ENCODE measurements around the gene MED31. TPM values are rescaled to one million over a fixed set of nuclear protein-coding genes. Genes with fewer than 3 reads are reported as not detected.

MED31 gene
- total and polyA plus RNA-seq, 2 of the 13 experiments (the other 11 are each of a cell fraction or from before 2014, with no cell fraction given): 19.0 to 20.9 TPM

GRCh38 chr17:6603744-6604325 is 47.6 kb downstream of the MED31 start:
- DNase-seq (ENCODE audit: low spot score): no peak
- intact Hi-C loops (cut with micrococcal nuclease; ENCODE audit: unreplicated experiment) (no loop called here), in situ Hi-C loops (cut with HindIII; ENCODE audit: extremely low pct_ligation_motif_present, low pct_unique_long_range_greater_than_20kb) (no loop called here)
- peaks cover 19 to 78% of the 10 kb centered on the region in 2 experiments for H3K36me3 ChIP-seq (replicated peaks in 1 of 2; ENCODE audit: control insufficient read depth in 1 of 2, insufficient read depth in 2 of 2, low read length in 2 of 2)
- ATAC-seq: no peak
- 91% methylated on average over 3 of the region's 3 CpGs for WGBS (ENCODE audit: low lambda C conversion rate)
- H3K4me2 ChIP-seq (ENCODE audit: low read depth, low read length): no peak overlapping the region
- no peaks in the 10 kb centered on the region for H3K9me3 ChIP-seq (ENCODE audit: low read length)
- H3K79me2 ChIP-seq (ENCODE audit: insufficient read depth, low read length): no peaks in the 10 kb centered on the region
- no peaks in the 10 kb centered on the region for H4K20me1 ChIP-seq (ENCODE audit: insufficient read depth, low read length)
- H3K4me1 ChIP-seq (ENCODE audit: insufficient read depth, low read length): no peaks in the 10 kb centered on the region
- H2AFZ ChIP-seq (ENCODE audit: low read length): no peak overlapping the region
- CTCF ChIA-PET (ENCODE audit: low intra/inter-chr PET ratio, low total read pairs): no interaction called here
- BruUV-seq (replicated peaks): no TSS peak
- FAIRE-seq: no peak
- no peak overlapping the region for H3K27ac ChIP-seq (ENCODE audit: extremely low read length, insufficient read depth, low read length)
- TF ChIP-seq KDM1A (CRISPR knock-in tag; IDR thresholded peaks at IDR 0.05) (no peak), MLX (CRISPR knock-in tag; IDR thresholded peaks at IDR 0.05) (no peak), FOXK2 (IDR thresholded peaks at IDR 0.05) (no peak), ZNF7 (CRISPR knock-in tag; IDR thresholded peaks at IDR 0.05) (peak; percentile 91)
- POLR2A ChIA-PET: no interaction called here
- no peaks in the 10 kb centered on the region for H3K27me3 ChIP-seq (ENCODE audit: control insufficient read depth in 1 of 2, insufficient read depth in 2 of 2, low read length in 2 of 2)
- H3K4me3 ChIP-seq (replicated peaks in 1 of 3; ENCODE audit: insufficient read depth in 1 of 3, low read depth in 2 of 3, low read length in 3 of 3): no peak overlapping the region
- H3K9ac ChIP-seq (ENCODE audit: insufficient read depth, low read depth, low read length): no peak overlapping the region

GRCh38 chr17:6602141-6602540 is 49.3 kb downstream of the MED31 start:
- WGBS (ENCODE audit: low lambda C conversion rate): 100% methylated on average over 2 of the region's 2 CpGs

More at GRCh38 chr17:6602141-6602540, 49.3 kb downstream of the MED31 start:
- Histone ChIP-seq H3K27me3 (ENCODE audit: control insufficient read depth in 1 of 2, insufficient read depth in 2 of 2, low read length in 2 of 2) (no peaks in the 10 kb centered on the region), H3K36me3 (replicated peaks in 1 of 2; ENCODE audit: control insufficient read depth in 1 of 2, insufficient read depth in 2 of 2, low read length in 2 of 2) (peaks cover 15 to 73% of the 10 kb centered on the region in 2 experiments), H4K20me1 (ENCODE audit: insufficient read depth, low read length) (no peaks in the 10 kb centered on the region), H3K27ac (ENCODE audit: extremely low read length, insufficient read depth, low read length) (no peak overlapping the region), H3K4me3 (replicated peaks in 1 of 3; ENCODE audit: insufficient read depth in 1 of 3, low read depth in 2 of 3, low read length in 3 of 3) (no peak overlapping the region), H2AFZ (ENCODE audit: low read length) (no peak overlapping the region), H3K4me1 (ENCODE audit: insufficient read depth, low read length) (no peaks in the 10 kb centered on the region), H3K9me3 (ENCODE audit: low read length) (no peaks in the 10 kb centered on the region), H3K4me2 (ENCODE audit: low read depth, low read length) (no peak overlapping the region), H3K9ac (ENCODE audit: insufficient read depth, low read depth, low read length) (no peak overlapping the region), H3K79me2 (ENCODE audit: insufficient read depth, low read length) (no peaks in the 10 kb centered on the region)
- ATAC-seq (no peak), FAIRE-seq (no peak), DNase-seq (ENCODE audit: low spot score) (no peak)
- POLR2A ChIA-PET: no interaction called here
- in situ Hi-C loops (cut with HindIII; ENCODE audit: extremely low pct_ligation_motif_present, low pct_unique_long_range_greater_than_20kb) (no loop called here), intact Hi-C loops (cut with micrococcal nuclease; ENCODE audit: unreplicated experiment) (no loop called here)
- no peak for TF ChIP-seq ATAD3A (CRISPR knock-in tag; IDR thresholded peaks at IDR 0.05)
- no peak for TF ChIP-seq PHB2 (IDR thresholded peaks at IDR 0.05; ENCODE audit: partially characterized antibody)
- TF ChIP-seq MTF2 (CRISPR knock-in tag; IDR thresholded peaks at IDR 0.05; ENCODE audit: borderline replicate concordance): no peak
- no peak for TF ChIP-seq MAFG (CRISPR knock-in tag; IDR thresholded peaks at IDR 0.05)
- no peak for TF ChIP-seq HNF4G (IDR thresholded peaks at IDR 0.05; ENCODE audit: borderline replicate concordance, low read depth, low read length)
- TF ChIP-seq HNF4G (CRISPR knock-in tag; IDR thresholded peaks at IDR 0.05; ENCODE audit: borderline replicate concordance, low read depth): no peak
- TF ChIP-seq KAT8 (CRISPR knock-in tag; IDR thresholded peaks at IDR 0.05): no peak
- CTCF ChIA-PET (ENCODE audit: low intra/inter-chr PET ratio, low total read pairs): no interaction called here
- BruUV-seq (replicated peaks): no TSS peak

Measured in HepG2 (cell line).